ENCODE measurements around the gene SCGB3A1.
A peak's percentile ranks its signal among the peaks of the same experiment; 100 is the strongest.

Gene SCGB3A1

GRCh38 chr5:180593446-180594206 lies 2.3 kb upstream of the SCGB3A1 start:
- H3K4me1 Mint-ChIP-seq: peaks cover 7% of the 10 kb centered on the region
- H3K36me3 Mint-ChIP-seq (ENCODE audit: low read depth): no peaks in the 10 kb centered on the region
- DNase-seq: no peak
- H3K4me3 Mint-ChIP-seq: no peak overlapping the region
- H3K9me3 Mint-ChIP-seq: no peaks in the 10 kb centered on the region
- no peak overlapping the region for H3K27ac Mint-ChIP-seq
- H3K27me3 Mint-ChIP-seq: peaks cover 34% of the 10 kb centered on the region
- no peak for ATAC-seq

- H3K4me1 Mint-ChIP-seq: peaks cover 7% of the 10 kb centered on the region
- H3K9me3 Mint-ChIP-seq: no peaks in the 10 kb centered on the region
- peaks cover 40% of the 10 kb centered on the region for H3K27me3 Mint-ChIP-seq
- DNase-seq: no peak
- H3K27ac Mint-ChIP-seq: no peak overlapping the region
- H3K4me3 Mint-ChIP-seq: no peak overlapping the region
- no peaks in the 10 kb centered on the region for H3K36me3 Mint-ChIP-seq (ENCODE audit: low read depth)
- ATAC-seq: no peak
These were observed 877 bp upstream of the SCGB3A1 start for GRCh38 chr5:180592176-180592575.

GRCh38 chr5:180590543-180591310 lies 572 bp downstream of the SCGB3A1 start:
- Mint-ChIP-seq H3K36me3 (ENCODE audit: low read depth) (no peaks in the 10 kb centered on the region), H3K27ac (no peak overlapping the region), H3K9me3 (no peaks in the 10 kb centered on the region), H3K27me3 (peaks cover 46% of the 10 kb centered on the region), H3K4me3 (no peak overlapping the region), H3K4me1 (peaks cover 7% of the 10 kb centered on the region)
- DNase-seq: no peak
- ATAC-seq: peak; percentile 8

GRCh38 chr5:180589771-180590542 lies 1.3 kb downstream of the SCGB3A1 start:
- Mint-ChIP-seq H3K4me1 (peaks cover 7% of the 10 kb centered on the region), H3K9me3 (no peaks in the 10 kb centered on the region), H3K27me3 (peaks cover 46% of the 10 kb centered on the region), H3K4me3 (no peak overlapping the region), H3K27ac (no peak overlapping the region), H3K36me3 (ENCODE audit: low read depth) (no peaks in the 10 kb centered on the region)
- ATAC-seq: peak; percentile 7
- no peak for DNase-seq

GRCh38 chr5:180586870-180587269 lies 4.4 kb downstream of the SCGB3A1 start:
- DNase-seq: no peak
- Mint-ChIP-seq H3K4me1 (peaks cover 2% of the 10 kb centered on the region), H3K27me3 (peaks cover 25% of the 10 kb centered on the region), H3K36me3 (ENCODE audit: low read depth) (no peaks in the 10 kb centered on the region), H3K27ac (no peak overlapping the region), H3K9me3 (no peaks in the 10 kb centered on the region), H3K4me3 (no peak overlapping the region)
- no peak for ATAC-seq

GRCh38 chr5:180586204-180586603 lies 5.1 kb downstream of the SCGB3A1 start:
- peaks cover 2% of the 10 kb centered on the region for H3K4me1 Mint-ChIP-seq
- ATAC-seq: no peak
- no peaks in the 10 kb centered on the region for H3K36me3 Mint-ChIP-seq (ENCODE audit: low read depth)
- peaks cover 25% of the 10 kb centered on the region for H3K27me3 Mint-ChIP-seq
- no peak overlapping the region for H3K27ac Mint-ChIP-seq
- no peak for DNase-seq
- H3K4me3 Mint-ChIP-seq: no peak overlapping the region
- no peaks in the 10 kb centered on the region for H3K9me3 Mint-ChIP-seq

GRCh38 chr5:180583738-180584137 lies 7.6 kb downstream of the SCGB3A1 start:
- H3K27ac Mint-ChIP-seq: no peak overlapping the region
- no peaks in the 10 kb centered on the region for H3K4me1 Mint-ChIP-seq
- H3K9me3 Mint-ChIP-seq: no peaks in the 10 kb centered on the region
- H3K27me3 Mint-ChIP-seq: peaks cover 13% of the 10 kb centered on the region
- ATAC-seq: no peak
- no peak overlapping the region for H3K4me3 Mint-ChIP-seq
- H3K36me3 Mint-ChIP-seq (ENCODE audit: low read depth): no peaks in the 10 kb centered on the region
- DNase-seq: no peak

- no peak for DNase-seq
- Mint-ChIP-seq H3K9me3 (no peaks in the 10 kb centered on the region), H3K27me3 (no peaks in the 10 kb centered on the region), H3K4me3 (no peak overlapping the region), H3K36me3 (ENCODE audit: low read depth) (peaks cover 24% of the 10 kb centered on the region), H3K27ac (no peak overlapping the region), H3K4me1 (peaks cover 6% of the 10 kb centered on the region)
- ATAC-seq: no peak
These were observed 10.6 kb downstream of the SCGB3A1 start for GRCh38 chr5:180580681-180581080.

GRCh38 chr5:180575571-180575970 lies 15.7 kb downstream of the SCGB3A1 start:
- H3K4me1 Mint-ChIP-seq: peaks cover 11% of the 10 kb centered on the region
- ATAC-seq: no peak
- peaks cover 52% of the 10 kb centered on the region for H3K36me3 Mint-ChIP-seq (ENCODE audit: low read depth)
- no peaks in the 10 kb centered on the region for H3K27me3 Mint-ChIP-seq
- H3K4me3 Mint-ChIP-seq: no peak overlapping the region
- DNase-seq: no peak
- H3K27ac Mint-ChIP-seq: peak overlapping the region; percentile 5
- H3K9me3 Mint-ChIP-seq: no peaks in the 10 kb centered on the region

GRCh38 chr5:180568914-180569313 lies 22.4 kb downstream of the SCGB3A1 start:
- DNase-seq (no peak), ATAC-seq (peak; percentile 43)
- H3K36me3 Mint-ChIP-seq (ENCODE audit: low read depth): peaks cover 71% of the 10 kb centered on the region
- H3K9me3 Mint-ChIP-seq: no peaks in the 10 kb centered on the region
- H3K4me1 Mint-ChIP-seq: peaks cover 11% of the 10 kb centered on the region
- H3K27ac Mint-ChIP-seq: no peak overlapping the region
- H3K4me3 Mint-ChIP-seq: peak overlapping the region; percentile 13
- H3K27me3 Mint-ChIP-seq: no peaks in the 10 kb centered on the region

GRCh38 chr5:180563994-180564393 lies 27.3 kb downstream of the SCGB3A1 start:
- H3K27me3 Mint-ChIP-seq: no peaks in the 10 kb centered on the region
- no peak overlapping the region for H3K4me3 Mint-ChIP-seq
- ATAC-seq (no peak), DNase-seq (no peak)
- H3K36me3 Mint-ChIP-seq (ENCODE audit: low read depth): peaks cover 66% of the 10 kb centered on the region
- no peaks in the 10 kb centered on the region for H3K9me3 Mint-ChIP-seq
- H3K27ac Mint-ChIP-seq: no peak overlapping the region
- peaks cover 32% of the 10 kb centered on the region for H3K4me1 Mint-ChIP-seq

GRCh38 chr5:180558232-180558631 lies 33.1 kb downstream of the SCGB3A1 start:
- no peak for DNase-seq
- no peak for ATAC-seq
- Mint-ChIP-seq H3K4me1 (peaks cover 27% of the 10 kb centered on the region), H3K27ac (no peak overlapping the region), H3K4me3 (no peak overlapping the region), H3K36me3 (ENCODE audit: low read depth) (peaks cover 49% of the 10 kb centered on the region), H3K9me3 (no peaks in the 10 kb centered on the region), H3K27me3 (no peaks in the 10 kb centered on the region)

GRCh38 chr5:180557217-180557809 lies 34.0 kb downstream of the SCGB3A1 start:
- H3K4me1 Mint-ChIP-seq: peaks cover 20% of the 10 kb centered on the region
- H3K27me3 Mint-ChIP-seq: no peaks in the 10 kb centered on the region
- DNase-seq: no peak
- no peak overlapping the region for H3K27ac Mint-ChIP-seq
- ATAC-seq: peak; percentile 28
- no peaks in the 10 kb centered on the region for H3K9me3 Mint-ChIP-seq
- no peak overlapping the region for H3K4me3 Mint-ChIP-seq
- peaks cover 57% of the 10 kb centered on the region for H3K36me3 Mint-ChIP-seq (ENCODE audit: low read depth)

GRCh38 chr5:180555168-180555921 lies 36.0 kb downstream of the SCGB3A1 start:
- H3K9me3 Mint-ChIP-seq: no peaks in the 10 kb centered on the region
- no peak overlapping the region for H3K4me3 Mint-ChIP-seq
- peaks cover 56% of the 10 kb centered on the region for H3K36me3 Mint-ChIP-seq (ENCODE audit: low read depth)
- DNase-seq (no peak), ATAC-seq (no peak)
- no peaks in the 10 kb centered on the region for H3K27me3 Mint-ChIP-seq
- peaks cover 9% of the 10 kb centered on the region for H3K4me1 Mint-ChIP-seq
- no peak overlapping the region for H3K27ac Mint-ChIP-seq
